Heart left ventricle (tissue), 13 donors: ENCODE results near the gene AK3.

Source experiments
- POLR2A ChIP-seq, 2 donors: fragments of 450-650 bp; IDR thresholded peaks; one replicate each; pipeline ENCODE4 v1.6.1; 2017; ENCODE audit warnings: antibody characterized with exemption in 2 of 2, mild to moderate bottlenecking in 2 of 2, moderate library complexity in 2 of 2
- TF ChIP-seq, protein P1 (sequence below), 12 donors: fragments of 200-600 bp; sonication (generic) in 4 of 12; IDR thresholded peaks; one replicate each; pipeline versions ENCODE4 v1.5.0 to v1.8.0; 2018 to 2022; ENCODE audit warnings: antibody characterized with exemption in 12 of 12, mild to moderate bottlenecking in 5 of 12
- donor health status: ischemic (EF 13 %, LVEDD 7.1; RV severe dilation, severe dysfunction).
- donor health status: DM: no; HTN: yes; CAD: no.
- donor health status: DM: no; HTN: no; CAD: no.
- donor health status: ischemic (EF 25% LVEDD 6.9; RV normal size, moderate dysfunction).
- donor health status: ischemic (EF 25% LVEDD 5.7; RV mildly dilated, moderate dysfunction).
- donor health status: ischemic (EF 35%, LVEDD 5.7; RV mildly dilated, moderate dysfunction).
- donor health status: nonischemic (EF 11% LVEDD 7.7; RV severe dilation, severe dysfunction).
- donor health status: DM: yes; HTN: yes; CAD: no.
- donor health status: PGD.
- donor health status: ischemic (EF 29% LVEDD 5.4; RV normal size, mild dysfunction).
- donor health status: nonischemic (EF 23%, LVEDD 6.1; RV moderate dilation, normal function).

- TF ChIP-seq, protein P1, sequence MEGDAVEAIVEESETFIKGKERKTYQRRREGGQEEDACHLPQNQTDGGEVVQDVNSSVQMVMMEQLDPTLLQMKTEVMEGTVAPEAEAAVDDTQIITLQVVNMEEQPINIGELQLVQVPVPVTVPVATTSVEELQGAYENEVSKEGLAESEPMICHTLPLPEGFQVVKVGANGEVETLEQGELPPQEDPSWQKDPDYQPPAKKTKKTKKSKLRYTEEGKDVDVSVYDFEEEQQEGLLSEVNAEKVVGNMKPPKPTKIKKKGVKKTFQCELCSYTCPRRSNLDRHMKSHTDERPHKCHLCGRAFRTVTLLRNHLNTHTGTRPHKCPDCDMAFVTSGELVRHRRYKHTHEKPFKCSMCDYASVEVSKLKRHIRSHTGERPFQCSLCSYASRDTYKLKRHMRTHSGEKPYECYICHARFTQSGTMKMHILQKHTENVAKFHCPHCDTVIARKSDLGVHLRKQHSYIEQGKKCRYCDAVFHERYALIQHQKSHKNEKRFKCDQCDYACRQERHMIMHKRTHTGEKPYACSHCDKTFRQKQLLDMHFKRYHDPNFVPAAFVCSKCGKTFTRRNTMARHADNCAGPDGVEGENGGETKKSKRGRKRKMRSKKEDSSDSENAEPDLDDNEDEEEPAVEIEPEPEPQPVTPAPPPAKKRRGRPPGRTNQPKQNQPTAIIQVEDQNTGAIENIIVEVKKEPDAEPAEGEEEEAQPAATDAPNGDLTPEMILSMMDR (IDR thresholded peaks at IDR 0.05): no peak
- no peak for TF ChIP-seq POLR2A (IDR thresholded peaks at IDR 0.05)
These were observed 13.4 kb downstream of the AK3 start for GRCh38 chr9:4727593-4727992.
